GM12874 (cell line): ENCODE data around the gene SDHB.

Experiments used
- CTCF ChIP-seq: IDR thresholded peaks from 2 replicates; pipeline ENCODE4 v1.5.1; 2011; ENCODE audit warnings: low read depth, mild to moderate bottlenecking, control low read depth, low read length, moderate library complexity; ENCODE audit not compliant: insufficient read depth

The SDHB gene

GRCh38 chr1:16975211-16975610, 78.6 kb downstream of the SDHB start:
- TF ChIP-seq CTCF, result no peak

DNA sequence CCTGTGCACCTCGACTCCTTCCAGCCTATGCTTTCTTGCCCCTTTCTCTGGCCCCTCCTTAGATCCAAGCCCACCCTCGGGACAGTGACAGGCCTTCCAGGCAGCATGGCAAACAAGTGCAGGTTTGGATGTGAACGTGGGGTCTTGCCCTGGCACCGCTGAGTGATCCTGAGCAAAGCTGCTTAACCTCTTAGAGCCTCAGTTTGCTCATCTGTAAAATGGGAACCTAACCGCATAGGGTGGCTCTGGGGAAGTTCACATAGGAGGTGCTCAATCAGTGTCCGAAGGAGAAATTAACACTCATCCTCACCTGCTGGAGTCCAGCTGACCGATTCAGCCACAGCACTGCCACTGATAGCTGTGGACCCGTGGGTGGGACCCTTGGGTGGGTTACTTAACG, 80.6 kb downstream of the SDHB start:
- TF ChIP-seq CTCF, result no peak

DNA sequence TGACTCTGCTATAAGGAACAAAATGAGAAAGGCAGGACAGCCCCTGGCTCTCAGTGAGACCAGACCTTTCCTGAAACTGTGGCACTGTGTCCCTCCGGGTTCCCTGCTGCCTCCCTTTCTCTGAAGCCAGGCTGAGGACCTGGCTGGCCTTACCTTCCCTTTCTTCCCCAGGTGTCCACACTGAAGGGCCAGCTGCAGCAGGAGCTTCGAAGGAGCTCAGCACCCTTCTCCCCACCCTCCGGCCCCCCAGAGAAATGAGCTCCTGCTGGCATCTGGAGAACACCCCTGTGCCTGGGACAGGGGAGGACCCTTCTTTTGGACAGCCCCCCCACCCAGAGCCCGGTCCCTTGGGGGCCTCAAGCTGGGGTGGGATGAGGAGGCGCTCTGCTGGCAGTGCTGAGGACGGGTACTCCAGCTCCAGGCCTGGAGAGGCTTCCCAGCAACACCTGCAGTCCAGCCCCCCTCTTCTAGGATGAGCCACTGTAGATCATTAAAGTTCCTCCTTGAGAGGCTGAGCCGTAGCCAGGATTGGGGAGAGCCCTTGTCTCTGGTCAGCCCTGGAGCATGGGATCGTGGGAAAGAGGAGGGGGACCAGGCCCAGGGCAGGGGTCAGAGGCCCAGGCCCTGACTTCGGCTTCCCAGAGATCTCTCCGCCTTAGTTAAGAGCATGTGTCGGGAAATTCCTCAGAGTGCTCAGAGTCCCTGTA, 81.5 kb downstream of the SDHB start:
- TF ChIP-seq CTCF, result no peak

GRCh38 chr1:16971341-16972188, 82.3 kb downstream of the SDHB start:
- no peak for TF ChIP-seq CTCF

DNA sequence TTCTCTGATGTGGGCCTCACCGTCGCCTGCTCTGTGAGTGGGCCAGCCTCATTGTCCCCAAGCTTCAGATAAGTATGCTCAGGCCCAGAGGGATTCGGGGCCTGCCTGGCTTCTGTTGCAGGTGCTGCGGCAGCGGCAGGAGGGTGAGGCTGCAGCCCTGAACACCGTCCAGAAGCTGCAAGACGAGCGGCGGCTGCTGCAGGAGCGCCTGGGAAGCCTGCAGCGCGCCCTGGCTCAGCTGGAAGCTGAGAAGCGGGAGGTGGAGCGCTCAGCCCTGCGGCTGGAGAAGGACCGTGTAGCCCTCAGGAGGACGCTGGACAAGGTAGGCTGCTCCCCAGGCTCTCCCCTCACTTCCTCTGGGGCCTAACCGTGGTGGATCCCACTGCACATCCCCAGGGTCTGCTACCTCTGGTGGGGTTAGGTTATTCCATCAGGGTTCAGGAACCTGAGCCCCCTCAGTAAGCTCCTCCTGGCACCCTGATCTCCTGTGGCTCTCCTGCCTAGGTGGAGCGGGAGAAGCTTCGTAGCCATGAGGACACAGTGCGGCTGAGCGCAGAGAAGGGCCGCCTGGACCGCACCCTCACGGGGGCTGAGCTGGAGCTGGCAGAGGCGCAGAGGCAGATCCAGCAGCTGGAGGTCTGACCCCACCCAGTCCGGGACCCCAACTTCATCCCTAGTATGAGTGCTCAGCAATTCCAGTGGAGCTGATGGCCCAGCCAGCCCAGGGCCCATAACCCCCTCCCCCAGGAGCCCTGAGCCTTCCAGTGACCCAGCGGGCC, 83.5 kb downstream of the SDHB start:
- no peak for TF ChIP-seq CTCF

- no peak for TF ChIP-seq CTCF
Measured at GRCh38 chr1:16969651-16970050, 84.2 kb downstream of the SDHB start.

- no peak for TF ChIP-seq CTCF
Measured at GRCh38 chr1:16969057-16969611, 84.7 kb downstream of the SDHB start.
